Measurements from ENCODE around the gene B3GNT7.
"Not testable (repeated sequence)": the region's sequence is repeated elsewhere in the genome, so short reads cannot be mapped to it uniquely, and the experiment has no call there.

The B3GNT7 gene

GRCh38 chr2:231399853-231400680 is 4.6 kb downstream of the B3GNT7 start (continued):
- TF ChIP-seq ZNF394 (tag by site-specific recombination; IDR thresholded peaks at IDR 0.05; ENCODE audit: borderline replicate concordance) (no peak), ZNF362 (tag by site-specific recombination; IDR thresholded peaks at IDR 0.05) (0 out of 2 replicates have a peak, but pooled peaks have one; percentile 31), KLF9 (tag by site-specific recombination; IDR thresholded peaks at IDR 0.05; ENCODE audit: low read depth) (no peak), ZNF132 (tag by site-specific recombination; IDR thresholded peaks at IDR 0.05; ENCODE audit: borderline replicate concordance) (no peak)

GRCh38 chr2:231400681-231401080 is 5.2 kb downstream of the B3GNT7 start:
- not testable (repeated sequence) for H3K36me3 ChIP-seq (ENCODE audit: control insufficient read depth in 2 of 2, insufficient read depth in 1 of 2, low read length in 2 of 2); H3K4me1 ChIP-seq (ENCODE audit: control insufficient read depth, insufficient read depth, low read length); H3K27ac ChIP-seq (ENCODE audit: extremely low read depth, low read depth, low read length); H3K9me3 ChIP-seq (ENCODE audit: control insufficient read depth, insufficient read depth, low read depth, low read length); H3K4me3 ChIP-seq (ENCODE audit: low read depth, low read length)
- CTCF ChIA-PET = interaction anchor here (0.6 to 2.1 kb wide), 8 partner anchors 10 to 270 kb away, joined by 3 to 11 read pairs (median 4); no protein-coding TSS in a partner anchor
- POLR2A ChIA-PET = interaction anchor here (0.8 to 1.7 kb wide), 2 partner anchors 10 to 64 kb away, joined by 3 to 9 read pairs; partner anchors contain the start of gene NCL
- peak; percentile 16; the same call in 1 of the 2 replicates for TF ChIP-seq ZNF654 (tag by site-specific recombination; IDR thresholded peaks at IDR 0.05; ENCODE audit: low read depth)

- H3K27ac ChIP-seq (ENCODE audit: extremely low read depth, low read depth, low read length); H3K4me1 ChIP-seq (ENCODE audit: control insufficient read depth, insufficient read depth, low read length); H3K4me3 ChIP-seq (ENCODE audit: low read depth, low read length); H3K36me3 ChIP-seq (ENCODE audit: control insufficient read depth in 2 of 2, insufficient read depth in 1 of 2, low read length in 2 of 2); H3K9me3 ChIP-seq (ENCODE audit: control insufficient read depth, insufficient read depth, low read depth, low read length): not testable (repeated sequence)
- POLR2A ChIA-PET = interaction anchor here (1.7 kb wide), 1 partner anchor 63 kb away, joined by 9 read pairs; the partner anchor contains the start of gene NCL
- peak; percentile 31 for TF ChIP-seq ZIC2 (tag by site-specific recombination; IDR thresholded peaks at IDR 0.05)
- CTCF ChIA-PET = interaction anchor here (0.6 to 2.1 kb wide), 6 partner anchors 10 to 272 kb away, joined by 3 to 11 read pairs (median 4); no protein-coding TSS in a partner anchor
These were observed 5.6 kb downstream of the B3GNT7 start for GRCh38 chr2:231401101-231401500.

GRCh38 chr2:231403421-231404182 is 8.1 kb downstream of the B3GNT7 start:
- H3K4me3 ChIP-seq (ENCODE audit: low read depth, low read length); H3K27ac ChIP-seq (ENCODE audit: extremely low read depth, low read depth, low read length); H3K4me1 ChIP-seq (ENCODE audit: control insufficient read depth, insufficient read depth, low read length); H3K36me3 ChIP-seq (ENCODE audit: control insufficient read depth in 2 of 2, insufficient read depth in 1 of 2, low read length in 2 of 2); H3K9me3 ChIP-seq (ENCODE audit: control insufficient read depth, insufficient read depth, low read depth, low read length): not testable (repeated sequence)
- POLR2A ChIA-PET = interaction anchor here (0.6 to 1.9 kb wide), 2 partner anchors 31 to 61 kb away, joined by 3 to 5 read pairs; partner anchors contain the start of gene NCL
- CTCF ChIA-PET = interaction anchor here (1.0 to 2.1 kb wide), 6 partner anchors 11 to 299 kb away, joined by 3 to 10 read pairs (median 8); no protein-coding TSS in a partner anchor

GRCh38 chr2:231404183-231404578 is 8.7 kb downstream of the B3GNT7 start:
- H3K36me3 ChIP-seq (ENCODE audit: control insufficient read depth in 2 of 2, insufficient read depth in 1 of 2, low read length in 2 of 2); H3K4me1 ChIP-seq (ENCODE audit: control insufficient read depth, insufficient read depth, low read length); H3K27ac ChIP-seq (ENCODE audit: extremely low read depth, low read depth, low read length); H3K9me3 ChIP-seq (ENCODE audit: control insufficient read depth, insufficient read depth, low read depth, low read length); H3K4me3 ChIP-seq (ENCODE audit: low read depth, low read length): not testable (repeated sequence)
- ChIA-PET CTCF (interaction anchor here (0.6 to 2.1 kb wide), 6 partner anchors 11 to 300 kb away, joined by 4 to 10 read pairs (median 8); no protein-coding TSS in a partner anchor), POLR2A (interaction anchor here (1.9 kb wide), 1 partner anchor 60 kb away, joined by 5 read pairs; the partner anchor contains the start of gene NCL)

All from HEK293 (cell line).